Activated CD4-positive, alpha-beta T cell treated with anti-CD3 and anti-CD28 coated beads, Interleukin-2, amount 10 ng/mL, durations not matched to agents 7 days and 5 days (primary cell): Measurements from ENCODE around the gene RNU6-1. TPM values are rescaled to one million over a fixed set of nuclear protein-coding genes. Genes with fewer than 3 reads are reported as not detected.

Experiments
- CTCF ChIA-PET: fragments of 350-600 bp; sonication (Branson Sonifier 250); formaldehyde crosslinking; loops from one replicate; lab custom pipeline; 2021; ENCODE audit warnings: antibody characterized with exemption; lab: Charles Lee
- POLR2A ChIA-PET: fragments of 350-600 bp; sonication (Branson Sonifier 250); formaldehyde crosslinking; loops from one replicate; lab custom pipeline; 2021; ENCODE audit warnings: antibody characterized with exemption; lab: Charles Lee
- DNase-seq: peaks from one replicate; pipeline ENCODE4 v3.0.0-alpha.2; 2020
- H3K27ac Mint-ChIP-seq: one replicate; pipeline ENCODE4 v1.8.0; 2021; ENCODE audit warnings: mild to moderate bottlenecking, moderate library complexity, mixed read lengths
- H3K27me3 Mint-ChIP-seq: one replicate; pipeline ENCODE4 v1.8.0; 2021; ENCODE audit warnings: mixed read lengths
- H3K36me3 Mint-ChIP-seq: one replicate; pipeline ENCODE4 v1.8.0; 2021; ENCODE audit warnings: low read depth, mixed read lengths
- H3K4me1 Mint-ChIP-seq: one replicate; pipeline ENCODE4 v1.8.0; 2021; ENCODE audit warnings: mixed read lengths
- H3K4me3 Mint-ChIP-seq: one replicate; pipeline ENCODE4 v1.8.0; 2021; ENCODE audit warnings: mild to moderate bottlenecking, moderate library complexity, mixed read lengths
- H3K9me3 Mint-ChIP-seq: one replicate; pipeline ENCODE4 v1.8.0; 2021; ENCODE audit warnings: mixed read lengths
- total RNA-seq, 2 experiments: library from RNA; stranded (reverse); gene quantifications; one replicate each; pipeline ENCODE4 v1.2.3, GENCODE V29; 2021

Gene RNU6-1
- total RNA-seq, 2 experiments from 2014 or later = not detected

- no peaks in the 10 kb centered on the region for H3K9me3 Mint-ChIP-seq
Measured at GRCh38 chr15:67807141-67807540, 32.7 kb downstream of the RNU6-1 start.

GRCh38 chr15:67806536-67806935 is 33.3 kb downstream of the RNU6-1 start:
- Mint-ChIP-seq H3K36me3 (no peaks in the 10 kb centered on the region), H3K9me3 (no peaks in the 10 kb centered on the region), H3K4me3 (no peak overlapping the region), H3K27me3 (no peaks in the 10 kb centered on the region), H3K4me1 (no peaks in the 10 kb centered on the region), H3K27ac (no peak overlapping the region)
- no peak for DNase-seq
- ChIA-PET POLR2A (no interaction called here), CTCF (no interaction called here)

More at GRCh38 chr15:67807141-67807540, 32.7 kb downstream of the RNU6-1 start:
- no peak overlapping the region for H3K4me3 Mint-ChIP-seq
- H3K27ac Mint-ChIP-seq = no peak overlapping the region
- H3K36me3 Mint-ChIP-seq = no peaks in the 10 kb centered on the region
- peaks cover 3% of the 10 kb centered on the region for H3K4me1 Mint-ChIP-seq
- H3K27me3 Mint-ChIP-seq = no peaks in the 10 kb centered on the region
- DNase-seq = no peak
- POLR2A ChIA-PET = no interaction called here
- CTCF ChIA-PET = no interaction called here

GRCh38 chr15:67805666-67806516 is 34.0 kb downstream of the RNU6-1 start:
- ChIA-PET CTCF (no interaction called here), POLR2A (no interaction called here)
- DNase-seq = no peak
- Mint-ChIP-seq H3K4me1 (no peaks in the 10 kb centered on the region), H3K4me3 (no peak overlapping the region), H3K36me3 (no peaks in the 10 kb centered on the region), H3K27me3 (no peaks in the 10 kb centered on the region), H3K9me3 (no peaks in the 10 kb centered on the region), H3K27ac (no peak overlapping the region)

- no peak for DNase-seq
- ChIA-PET POLR2A (no interaction called here), CTCF (no interaction called here)
- Mint-ChIP-seq H3K4me1 (no peaks in the 10 kb centered on the region), H3K36me3 (no peaks in the 10 kb centered on the region), H3K27ac (no peak overlapping the region), H3K27me3 (no peaks in the 10 kb centered on the region), H3K4me3 (no peak overlapping the region), H3K9me3 (no peaks in the 10 kb centered on the region)
Measured at GRCh38 chr15:67805008-67805665, 34.7 kb downstream of the RNU6-1 start.

GRCh38 chr15:67803996-67804843 is 35.6 kb downstream of the RNU6-1 start:
- Mint-ChIP-seq H3K9me3 (no peaks in the 10 kb centered on the region), H3K4me1 (no peaks in the 10 kb centered on the region), H3K27me3 (no peaks in the 10 kb centered on the region), H3K4me3 (no peak overlapping the region), H3K27ac (no peak overlapping the region), H3K36me3 (no peaks in the 10 kb centered on the region)
- no peak for DNase-seq
- ChIA-PET POLR2A (no interaction called here), CTCF (interaction anchor here (1.2 kb wide), 1 partner anchor 11 kb away, joined by 5 read pairs; no protein-coding TSS in a partner anchor)

- no peaks in the 10 kb centered on the region for H3K9me3 Mint-ChIP-seq
- H3K4me3 Mint-ChIP-seq = no peak overlapping the region
- no peaks in the 10 kb centered on the region for H3K36me3 Mint-ChIP-seq
- no peak overlapping the region for H3K27ac Mint-ChIP-seq
- H3K27me3 Mint-ChIP-seq = no peaks in the 10 kb centered on the region
- DNase-seq = no peak
- CTCF ChIA-PET = interaction anchor here (0.9 to 1.2 kb wide), 2 partner anchors 10 to 12 kb away, joined by 3 to 5 read pairs; no protein-coding TSS in a partner anchor
- H3K4me1 Mint-ChIP-seq = no peaks in the 10 kb centered on the region
- POLR2A ChIA-PET = no interaction called here
Measured at GRCh38 chr15:67803299-67803698, 36.5 kb downstream of the RNU6-1 start.

- DNase-seq = no peak
- Mint-ChIP-seq H3K4me3 (no peak overlapping the region), H3K36me3 (no peaks in the 10 kb centered on the region)
Measured at GRCh38 chr15:67801926-67802914, 37.6 kb downstream of the RNU6-1 start.

GRCh38 chr15:67801142-67801541 is 38.7 kb downstream of the RNU6-1 start:
- H3K4me1 Mint-ChIP-seq = peaks cover 1% of the 10 kb centered on the region
- H3K27ac Mint-ChIP-seq = no peak overlapping the region
- ChIA-PET POLR2A (no interaction called here), CTCF (interaction anchor here (0.6 kb wide), 1 partner anchor 1525 kb away, joined by 5 read pairs; no protein-coding TSS in a partner anchor)
- H3K4me3 Mint-ChIP-seq = no peak overlapping the region
- no peaks in the 10 kb centered on the region for H3K27me3 Mint-ChIP-seq
- DNase-seq = no peak
- no peaks in the 10 kb centered on the region for H3K9me3 Mint-ChIP-seq
- H3K36me3 Mint-ChIP-seq = peaks cover under 1% of the 10 kb centered on the region

More at GRCh38 chr15:67801926-67802914, 37.6 kb downstream of the RNU6-1 start:
- Mint-ChIP-seq H3K27me3 (no peaks in the 10 kb centered on the region), H3K4me1 (no peaks in the 10 kb centered on the region), H3K27ac (no peak overlapping the region), H3K9me3 (no peaks in the 10 kb centered on the region)
- POLR2A ChIA-PET = no interaction called here
- CTCF ChIA-PET = interaction anchor here (0.6 to 1.2 kb wide), 2 partner anchors 9 to 1524 kb away, joined by 5 read pairs; no protein-coding TSS in a partner anchor

GRCh38 chr15:67799801-67800205 is 40.0 kb downstream of the RNU6-1 start:
- Mint-ChIP-seq H3K36me3 (peaks cover 12% of the 10 kb centered on the region), H3K27ac (no peak overlapping the region), H3K4me3 (no peak overlapping the region), H3K9me3 (peaks cover 10% of the 10 kb centered on the region), H3K27me3 (no peaks in the 10 kb centered on the region), H3K4me1 (peaks cover 2% of the 10 kb centered on the region)
- CTCF ChIA-PET = no interaction called here
- POLR2A ChIA-PET = no interaction called here
- DNase-seq = no peak

- H3K27me3 Mint-ChIP-seq = no peaks in the 10 kb centered on the region
- H3K36me3 Mint-ChIP-seq = peaks cover 18% of the 10 kb centered on the region
- H3K9me3 Mint-ChIP-seq = peaks cover 15% of the 10 kb centered on the region
- no peak overlapping the region for H3K27ac Mint-ChIP-seq
- no peak for DNase-seq
- ChIA-PET CTCF (interaction anchor here (0.6 kb wide), 1 partner anchor 151 kb away, joined by 5 read pairs; no protein-coding TSS in a partner anchor), POLR2A (no interaction called here)
- H3K4me1 Mint-ChIP-seq = peaks cover 2% of the 10 kb centered on the region
- no peak overlapping the region for H3K4me3 Mint-ChIP-seq
Measured at GRCh38 chr15:67796196-67797127, 43.4 kb downstream of the RNU6-1 start.
